Hindlimb muscle (tissue), 1 donor: ENCODE measurements around the gene SOX8. TPM values are rescaled to one million over a fixed set of nuclear protein-coding genes. Genes with fewer than 3 reads are reported as not detected.
"Not testable (repeated sequence)": the region's sequence is repeated elsewhere in the genome, so short reads cannot be mapped to it uniquely, and the experiment has no call there.

ENCODE experiments used
- DNase-seq: peaks from one replicate; pipeline ENCODE4 v3.0.0-alpha.2; 2013
- polyA plus RNA-seq: library from polyadenylated mRNA; unstranded; fragments of 120-200 nt; gene quantifications from one replicate; pipeline ENCODE4 v1.2.1, GENCODE V29; 2013; ENCODE audit not compliant: insufficient read length

The SOX8 gene
- polyA plus RNA-seq, 1 donor, result 43.7 TPM

DNA sequence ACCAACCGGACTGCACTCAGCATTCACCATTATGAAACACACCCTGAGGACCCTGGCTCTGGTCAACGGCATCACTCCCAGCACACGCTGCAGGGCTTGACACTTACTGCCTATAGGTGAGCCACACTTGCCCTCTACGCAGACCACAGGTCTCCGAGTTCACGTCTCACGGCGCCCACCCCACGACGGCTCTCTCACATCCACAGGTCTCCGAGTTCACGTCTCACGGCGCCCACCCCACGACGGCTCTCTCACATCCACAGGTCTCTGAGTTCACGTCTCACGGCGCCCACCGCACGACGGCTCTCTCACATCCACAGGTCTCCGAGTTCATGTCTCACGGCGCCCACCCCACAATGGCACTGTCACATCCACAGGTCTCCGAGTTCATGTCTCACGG is 25.8 kb upstream of the SOX8 start:
- DNase-seq, result not testable (repeated sequence)

DNA sequence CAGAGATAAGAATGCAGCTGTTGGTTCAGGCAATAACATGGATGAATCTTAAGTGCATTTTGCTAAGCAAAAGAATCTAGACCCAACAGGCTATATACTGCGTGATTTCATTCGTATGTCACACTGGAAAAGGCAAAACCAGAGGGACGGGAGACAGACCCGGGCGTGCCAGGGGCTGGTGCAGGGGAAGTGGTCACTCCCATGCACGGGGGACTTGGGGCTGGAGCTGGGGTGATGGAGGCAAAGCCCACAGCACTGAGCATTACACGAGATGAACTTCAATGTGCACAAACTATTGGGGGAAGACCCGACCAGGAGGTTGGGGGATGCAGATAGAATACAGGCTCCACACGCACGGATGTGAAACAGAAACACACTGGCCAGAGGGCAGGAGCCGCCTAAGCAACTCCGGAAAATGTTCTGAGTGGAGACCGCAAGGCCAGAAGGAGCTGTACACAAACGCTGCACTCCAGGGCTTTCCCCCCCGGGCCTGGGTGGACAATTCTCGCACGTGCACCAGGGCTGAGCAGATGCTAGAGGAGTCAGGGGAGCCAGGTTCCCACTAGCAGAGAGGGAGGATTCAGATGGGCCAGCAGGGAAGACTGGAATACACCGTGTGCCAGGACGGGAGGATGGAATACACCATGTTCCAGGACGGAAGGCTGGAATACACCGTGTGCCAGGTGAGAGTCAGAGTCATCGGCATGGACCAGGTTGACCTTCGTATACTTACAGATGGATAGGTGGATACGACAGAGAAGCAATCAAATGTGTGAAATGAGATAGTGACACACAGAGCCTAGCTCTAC is 22.1 kb upstream of the SOX8 start:
- no peak for DNase-seq

DNA sequence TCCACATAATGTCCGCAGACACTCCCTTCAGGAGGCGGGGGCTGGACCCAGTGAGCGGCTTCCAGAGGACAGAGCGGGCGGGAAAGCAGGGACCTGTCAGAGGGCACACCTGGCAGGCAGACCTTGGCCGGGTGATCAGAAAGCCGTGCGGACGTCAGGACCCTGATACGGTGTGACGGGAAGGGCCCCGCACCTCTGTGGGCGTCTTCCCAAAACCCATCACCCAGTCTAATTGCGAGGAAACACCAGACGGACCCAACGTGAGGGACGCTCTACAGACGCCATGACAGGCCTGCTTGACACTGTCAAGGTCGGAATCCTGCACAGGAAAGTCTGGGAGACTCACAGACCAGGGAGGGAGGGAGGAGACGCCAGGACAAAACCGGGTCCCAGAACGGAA is 19.2 kb upstream of the SOX8 start:
- no peak for DNase-seq

DNA sequence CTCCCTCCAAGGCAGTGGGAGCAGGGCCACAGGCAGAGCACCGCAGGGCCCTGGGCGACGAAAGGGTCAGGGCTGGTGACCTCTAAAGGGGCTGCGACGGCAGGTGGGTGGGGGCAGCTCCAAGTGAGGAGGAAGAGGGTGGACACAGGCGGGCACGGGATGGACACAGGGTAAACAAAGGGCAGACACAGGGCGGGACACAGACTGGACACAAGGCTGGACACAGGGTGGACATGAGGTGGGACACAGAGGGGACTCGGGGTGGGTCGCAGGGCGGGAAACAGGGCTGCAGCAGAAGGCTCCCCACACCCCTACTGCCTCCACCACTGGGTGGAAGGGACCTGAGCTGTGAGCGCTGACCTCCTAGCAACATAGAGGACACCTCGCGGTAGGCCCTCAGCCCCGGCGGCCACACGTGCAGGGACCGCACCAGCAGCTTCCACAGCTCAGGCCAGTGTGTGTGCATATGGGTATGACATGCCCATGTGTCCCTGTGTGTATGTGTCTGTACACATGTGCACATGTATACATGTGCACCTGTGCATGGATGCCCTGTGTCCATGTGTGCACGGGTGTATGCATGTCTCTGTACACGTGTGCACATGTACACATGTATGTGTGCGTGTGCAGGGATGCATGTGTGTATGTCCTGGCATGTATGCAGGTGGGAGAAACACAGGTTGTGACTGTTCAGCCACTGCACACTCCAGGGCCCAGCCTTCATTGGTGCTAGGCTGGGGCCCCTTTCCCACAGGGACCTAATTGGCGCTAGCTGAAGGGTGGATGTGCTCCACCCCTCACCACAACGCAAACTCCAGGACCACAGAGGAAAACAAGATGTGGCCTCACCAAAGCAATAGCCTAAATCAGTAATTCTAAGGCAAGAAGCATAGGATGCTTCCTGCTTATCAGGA is 18.4 kb upstream of the SOX8 start:
- DNase-seq, result no peak

DNA sequence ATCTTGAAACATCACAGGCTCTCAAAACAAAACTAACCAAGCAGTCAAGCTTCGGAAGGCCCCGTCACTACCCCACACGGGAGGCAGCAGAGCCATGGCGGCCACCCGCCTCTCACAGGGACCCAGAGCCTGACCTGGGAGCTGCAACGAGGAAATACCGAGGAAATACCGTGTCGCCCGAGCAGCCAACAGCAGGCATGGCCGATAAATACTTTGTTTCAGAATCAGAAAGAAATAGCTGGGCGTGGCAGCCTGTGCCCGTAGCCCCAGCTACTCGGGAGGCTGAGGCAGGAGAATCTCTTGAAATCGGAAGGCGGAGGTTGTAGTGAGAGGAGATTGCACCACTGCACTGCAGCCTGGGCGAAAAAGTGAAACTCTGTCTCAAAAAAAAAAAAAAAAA is 17.7 kb upstream of the SOX8 start:
- no peak for DNase-seq

DNA sequence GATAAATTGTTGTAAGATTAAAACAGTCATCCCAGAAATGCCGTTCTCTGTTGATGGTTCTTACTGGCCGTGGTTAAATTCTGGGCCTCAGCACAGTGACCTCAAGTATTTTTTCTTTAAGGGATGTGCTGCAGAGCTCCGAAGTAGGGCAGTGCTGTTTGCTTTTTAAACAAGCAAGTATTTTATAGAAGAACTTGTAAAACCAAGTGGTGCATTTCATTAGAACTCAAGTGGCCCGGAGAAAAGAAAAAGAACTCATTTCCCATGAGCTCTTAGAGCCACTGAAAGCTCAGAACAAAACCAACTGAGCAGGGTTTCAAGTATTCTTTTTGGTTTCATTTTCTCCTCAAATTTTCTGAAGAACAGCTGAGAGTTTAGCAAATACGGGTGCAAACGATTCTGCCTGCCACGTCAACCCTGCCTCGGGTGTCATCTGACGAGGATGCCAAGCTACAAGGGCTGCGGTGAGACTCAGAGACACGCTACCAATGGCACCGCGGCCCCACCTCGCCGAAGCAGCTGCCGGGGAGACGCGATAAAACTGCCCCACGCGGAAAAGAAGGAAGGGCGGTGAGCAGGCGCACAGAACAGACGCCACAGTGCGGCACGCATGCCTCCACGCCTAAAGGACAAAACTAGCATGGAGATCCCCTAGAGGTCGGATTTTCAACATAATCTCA is 17.1 kb upstream of the SOX8 start:
- no peak for DNase-seq

DNA sequence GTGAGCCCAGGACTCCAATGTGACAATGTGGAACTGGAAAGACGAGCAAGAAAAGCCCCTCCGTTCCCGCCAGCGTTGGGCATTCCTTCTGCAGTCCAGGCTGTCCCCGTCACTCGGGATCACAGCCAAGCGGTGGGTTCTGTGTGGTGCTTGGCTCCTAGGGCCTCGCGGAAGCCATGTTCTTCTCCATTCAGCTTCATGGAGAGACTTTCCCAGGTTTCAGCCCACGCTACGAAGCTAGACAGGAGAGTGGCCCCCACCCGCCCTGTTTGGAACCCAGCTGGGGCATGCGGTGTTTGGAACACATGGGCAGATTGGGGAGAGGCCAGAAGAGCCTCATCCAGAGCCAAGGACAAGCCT is 16.6 kb upstream of the SOX8 start:
- DNase-seq, result no peak

DNA sequence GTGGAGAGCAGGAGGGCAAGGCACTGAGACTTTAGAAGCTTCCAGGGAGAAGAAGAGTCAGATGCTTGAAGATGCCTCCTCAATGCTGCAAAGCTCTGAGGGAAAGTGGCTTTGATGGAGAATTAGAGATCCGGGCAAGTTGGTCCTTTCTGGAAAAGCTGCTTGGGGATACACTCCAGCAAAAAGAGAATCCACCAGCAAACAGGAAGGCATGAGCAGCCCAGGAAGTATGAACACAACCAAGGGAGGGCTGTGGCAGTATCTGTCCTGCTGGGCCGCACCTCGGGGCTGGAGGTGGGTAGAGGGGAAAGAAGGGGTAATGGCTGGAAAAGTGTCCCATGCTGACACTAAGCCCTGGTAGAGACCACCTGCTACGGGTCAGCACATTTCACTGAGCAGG is 16.1 kb upstream of the SOX8 start:
- no peak for DNase-seq

DNA sequence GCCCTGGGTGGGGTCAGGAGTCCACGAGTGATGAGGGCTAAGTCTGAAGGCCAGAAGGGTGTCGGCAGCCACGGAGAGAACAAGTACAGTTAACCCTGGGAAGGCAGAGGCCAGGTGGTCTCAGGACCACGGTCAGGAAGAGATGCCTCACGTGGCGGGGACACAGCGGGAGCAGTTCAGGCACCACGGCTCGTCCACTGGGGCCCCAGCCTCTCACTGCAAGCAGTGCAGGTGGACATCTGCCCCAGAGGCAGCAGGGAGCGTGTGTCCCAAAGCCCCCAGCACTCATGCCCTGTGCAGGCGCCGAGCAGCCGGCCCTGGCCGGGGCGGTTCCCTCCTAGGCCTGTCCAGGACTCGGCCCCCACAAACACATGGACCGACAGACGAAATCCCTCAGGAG is 15.5 kb upstream of the SOX8 start:
- no peak for DNase-seq

DNA sequence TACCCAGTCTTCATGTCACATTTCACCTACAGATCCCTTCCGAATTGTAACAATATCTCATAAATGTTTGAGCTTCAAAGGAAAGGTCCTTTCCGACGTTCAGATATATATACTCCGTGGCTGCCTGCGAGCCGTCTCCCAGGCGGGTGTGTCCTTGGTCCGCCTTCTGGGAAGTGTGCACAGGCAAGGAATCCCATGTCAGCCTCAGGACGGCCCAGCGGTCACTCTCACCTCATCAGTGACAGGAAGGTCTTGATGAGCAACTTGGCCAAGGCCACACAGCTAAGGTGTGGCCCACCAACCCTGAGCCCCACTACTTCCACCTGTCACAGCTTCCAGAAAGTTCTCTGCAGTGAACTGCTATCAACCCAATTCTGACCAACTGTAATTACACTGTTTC is 15.1 kb upstream of the SOX8 start:
- no peak for DNase-seq

DNA sequence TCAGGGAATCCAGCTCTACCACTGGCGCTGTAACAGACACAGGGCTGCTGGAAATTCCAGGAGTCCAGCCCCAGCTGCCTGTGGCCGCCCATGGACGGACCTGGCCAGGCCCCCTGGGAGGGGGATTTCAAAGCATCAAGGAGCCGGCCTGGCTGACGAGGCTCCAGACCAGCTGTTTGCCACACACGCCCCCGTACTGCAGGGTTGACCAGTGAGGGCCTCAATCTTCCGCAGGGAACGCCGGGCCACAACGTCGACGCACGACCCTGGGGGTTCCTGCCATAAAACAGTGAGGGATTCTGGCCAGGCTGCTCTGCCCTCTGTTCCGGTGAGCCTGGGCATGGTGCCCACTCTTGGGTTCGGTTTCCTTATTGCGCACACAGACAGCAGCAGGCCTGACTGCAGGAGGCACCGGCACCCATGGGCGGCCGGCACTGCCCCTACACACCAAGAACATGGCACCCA is 14.5 kb upstream of the SOX8 start:
- no peak for DNase-seq

DNA sequence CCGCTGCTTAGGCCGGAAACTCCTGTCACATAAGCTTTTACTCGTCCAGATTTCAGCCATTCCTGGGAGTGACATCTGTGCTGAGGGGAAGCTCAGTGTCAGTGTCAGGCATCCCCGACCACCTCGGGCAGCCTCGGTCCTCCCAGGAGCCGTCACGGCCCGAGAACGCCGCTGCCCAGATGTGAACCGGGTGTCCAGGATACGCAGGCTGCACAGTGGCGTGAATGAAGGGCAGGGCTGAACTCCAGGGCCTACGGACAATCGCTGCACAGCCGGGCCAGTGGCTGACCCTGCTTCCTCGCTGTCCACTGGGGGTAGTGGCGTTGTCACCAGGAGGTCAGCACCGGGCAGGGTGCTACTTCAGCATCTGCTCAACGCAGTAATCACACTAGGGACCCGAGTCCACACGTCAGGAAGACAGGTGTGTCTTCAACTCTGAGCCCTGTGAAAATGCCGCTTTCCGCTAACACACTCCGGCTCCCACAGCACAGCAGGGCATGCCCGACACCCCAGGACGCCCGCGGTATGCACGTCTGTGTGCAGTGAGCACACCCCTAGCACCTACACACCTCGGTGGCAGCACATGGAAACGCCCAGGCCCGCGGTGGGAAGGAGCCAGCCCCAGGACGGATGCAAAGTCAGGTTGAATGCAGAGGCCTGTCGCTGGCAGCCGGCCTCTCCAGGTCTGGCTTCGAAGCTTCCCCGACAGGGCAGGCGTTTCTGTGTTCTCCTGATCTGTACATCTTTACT is 13.8 kb upstream of the SOX8 start:
- no peak for DNase-seq

DNA sequence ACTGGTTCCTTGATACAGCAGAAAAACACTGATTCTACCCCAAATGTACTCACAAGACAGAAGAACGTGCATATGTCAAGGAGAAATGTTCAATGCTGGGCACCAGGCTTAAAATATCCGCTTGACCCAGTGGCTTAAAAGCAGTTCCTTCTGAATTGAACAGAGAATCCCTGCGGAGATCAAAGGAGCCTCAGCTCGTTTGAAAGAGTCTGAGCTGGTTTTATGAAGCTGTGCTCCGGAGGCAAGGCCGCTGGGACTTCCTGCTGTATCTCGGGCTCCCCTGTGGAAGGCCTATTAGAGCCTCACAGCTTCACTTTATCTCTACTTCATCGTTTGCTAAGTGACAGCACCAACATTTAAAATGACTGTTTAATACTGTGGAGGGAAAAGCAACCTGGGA is 12.9 kb upstream of the SOX8 start:
- no peak for DNase-seq

DNA sequence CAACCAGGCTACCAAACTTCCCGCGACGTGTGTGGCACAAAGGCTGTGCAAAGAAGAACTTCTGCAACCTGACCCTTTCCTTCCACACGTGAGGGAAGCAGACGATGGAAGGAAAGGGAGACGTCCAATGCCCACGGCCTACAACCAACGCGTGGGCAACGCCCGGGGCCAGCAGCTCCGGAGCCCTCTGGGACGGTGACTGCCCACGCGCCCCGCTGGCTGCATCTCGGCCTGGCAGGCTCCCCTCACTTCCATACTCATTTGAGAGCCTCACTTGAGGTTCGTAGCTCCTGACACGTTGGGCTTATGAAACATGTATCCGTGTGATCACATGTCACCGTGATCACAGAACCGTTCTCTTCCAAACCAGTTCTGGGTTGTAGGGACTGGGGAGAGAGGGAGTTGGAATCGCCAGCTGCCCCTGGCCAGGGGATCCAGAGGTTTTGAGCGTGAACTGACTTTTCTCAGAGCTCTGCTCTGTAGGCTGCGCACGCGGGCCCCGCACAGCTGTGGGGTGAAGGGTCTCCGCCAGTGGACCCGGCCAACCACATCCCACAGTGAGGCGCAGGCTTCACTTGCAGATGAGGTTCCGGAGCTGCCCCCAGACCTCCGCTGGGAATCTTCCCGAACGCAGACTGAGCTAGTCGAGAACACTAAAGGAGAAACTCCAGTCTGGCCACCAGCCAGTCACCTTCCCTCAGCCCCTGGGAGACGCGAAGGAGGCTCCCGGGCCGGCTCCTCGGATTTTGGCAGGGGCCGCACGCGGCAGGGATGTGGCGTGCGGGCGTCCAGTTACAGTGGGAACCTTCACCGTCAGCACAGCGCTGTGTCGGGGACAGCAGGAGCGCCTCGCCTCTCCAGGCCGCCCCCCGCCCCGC is 11.8 kb upstream of the SOX8 start:
- peak; percentile 49 for DNase-seq

DNA sequence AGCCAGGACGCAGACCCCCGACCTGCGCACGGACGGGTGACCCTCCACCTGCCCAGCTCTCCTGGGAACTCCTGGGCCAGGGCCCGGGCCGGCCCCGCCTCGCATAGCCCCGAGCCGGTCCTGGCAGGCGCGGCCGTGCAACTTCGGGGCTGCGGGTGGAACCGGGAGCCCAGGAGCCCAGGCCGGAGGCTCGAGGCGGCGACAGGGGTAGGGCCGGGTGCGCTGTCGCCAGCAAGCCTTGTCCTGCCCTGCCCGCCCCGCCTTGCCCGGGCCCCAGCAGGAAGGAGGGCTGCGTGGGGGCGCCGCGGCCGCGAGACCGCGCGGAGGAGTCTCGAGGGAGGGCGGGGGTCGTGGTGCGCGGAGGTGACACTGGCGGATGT is 11.2 kb upstream of the SOX8 start:
- no peak for DNase-seq

DNA sequence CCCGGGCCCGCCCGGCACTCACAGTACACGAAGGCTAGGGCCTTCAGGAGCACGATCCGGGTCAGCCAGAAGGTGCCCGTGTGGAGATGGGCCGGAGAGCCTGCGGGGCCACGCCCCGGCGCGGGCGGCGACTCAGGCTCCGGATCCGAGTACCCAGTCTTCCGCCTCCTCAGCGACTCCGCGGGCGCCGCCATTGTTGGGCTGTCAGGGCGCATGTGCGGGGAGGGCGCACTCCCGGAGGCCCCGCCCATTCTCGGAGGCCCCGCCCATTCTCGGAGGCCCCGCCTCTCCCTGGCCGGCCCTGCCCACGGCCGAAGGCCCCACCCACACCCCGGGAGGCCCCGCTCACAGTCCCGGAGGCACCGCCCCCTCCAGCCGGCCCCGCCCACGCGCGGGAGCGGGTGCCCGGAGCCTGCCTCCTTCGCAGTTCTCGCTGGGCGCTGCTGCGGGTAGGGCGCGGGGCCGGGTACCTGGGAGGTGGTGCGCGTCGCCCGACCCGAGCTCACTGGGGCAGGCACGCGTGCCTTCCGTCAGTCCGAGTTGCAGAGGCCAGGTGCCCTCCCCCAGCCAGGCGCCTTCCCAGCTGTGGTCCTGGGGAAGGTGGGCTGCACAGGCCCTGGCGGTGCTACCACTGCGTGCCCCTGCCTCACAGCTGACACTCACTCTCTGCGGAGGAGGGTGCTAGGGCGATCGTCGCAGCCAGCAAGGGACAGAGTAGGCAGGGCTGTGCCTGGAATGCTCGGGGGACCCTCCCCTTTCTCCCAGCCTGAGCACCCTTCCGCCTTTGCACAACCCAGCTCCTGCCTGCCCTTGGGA is 10.6 kb upstream of the SOX8 start, which contains the start of gene LMF1:
TSS of gene LMF1 (minus strand) at position 219 of the 816 bp plus-strand sequence. CDS start at position 215, 4 bp downstream.
- DNase-seq, result peak; percentile 90

DNA sequence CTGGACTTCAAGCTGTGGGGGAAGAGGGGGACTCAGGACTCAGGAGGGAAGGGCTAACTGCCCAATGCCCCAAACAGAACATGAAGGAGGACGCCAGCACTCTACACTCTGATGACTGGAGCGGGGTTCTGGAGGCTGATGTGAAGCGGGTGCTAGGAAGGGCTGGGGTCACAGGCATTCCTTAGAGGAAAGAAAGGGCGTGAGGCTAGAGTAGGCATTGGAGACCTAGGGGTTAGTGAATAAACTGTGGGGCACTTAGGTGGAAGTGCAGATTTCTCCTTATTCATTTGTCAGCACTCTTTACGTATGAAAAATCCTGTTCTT is 10.0 kb upstream of the SOX8 start:
- DNase-seq, result no peak

DNA sequence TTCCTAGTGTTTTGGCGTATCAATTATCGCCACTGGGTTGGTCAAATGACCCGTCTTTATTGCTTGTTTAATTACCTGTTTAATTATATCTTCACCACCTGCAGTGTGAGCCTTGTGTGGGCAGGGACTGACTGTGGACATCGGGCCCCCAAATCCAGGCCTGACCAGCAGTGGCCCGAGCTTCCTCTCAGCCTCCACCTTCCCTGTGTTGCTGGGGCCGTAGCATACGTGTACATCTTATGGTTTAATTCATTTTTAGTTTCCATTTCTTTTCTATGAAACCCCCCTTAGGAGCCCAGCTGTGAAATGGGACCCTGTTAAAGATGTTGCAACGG is 9.6 kb upstream of the SOX8 start:
- DNase-seq, result no peak

DNA sequence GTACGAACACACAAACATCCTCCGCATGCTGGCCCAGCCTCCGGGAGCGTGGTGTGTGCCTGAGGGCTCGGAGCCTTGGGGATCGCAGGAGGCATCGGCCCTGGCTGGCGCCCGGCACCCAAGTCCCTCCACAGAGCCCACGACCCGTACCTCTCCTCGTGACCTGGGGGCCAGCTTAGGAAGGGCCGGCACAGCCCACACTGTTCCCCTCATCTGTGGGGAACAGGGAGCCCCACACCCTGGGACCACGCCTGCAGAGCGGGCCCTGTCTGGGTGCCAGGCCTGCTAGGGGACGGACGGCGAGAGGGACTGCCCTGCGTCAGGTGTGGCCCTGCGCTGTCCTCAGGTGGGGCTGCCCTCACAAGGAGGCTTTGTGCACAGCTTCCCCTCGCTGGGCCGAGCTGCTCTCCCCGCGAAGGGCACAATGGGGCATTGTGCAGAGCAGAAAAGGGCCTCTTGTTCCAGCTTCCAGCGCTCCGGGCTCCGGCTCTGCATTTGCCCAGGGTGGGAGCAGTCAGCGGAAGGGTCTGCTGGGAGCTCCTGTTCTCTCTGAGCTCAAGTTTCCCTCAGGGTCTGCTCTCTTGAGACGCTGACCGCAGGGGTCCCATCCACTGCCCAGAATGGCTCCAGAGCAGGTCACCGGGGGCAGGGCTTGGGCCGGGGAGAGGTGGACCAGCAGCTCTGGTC is 9.1 kb upstream of the SOX8 start:
- no peak for DNase-seq

DNA sequence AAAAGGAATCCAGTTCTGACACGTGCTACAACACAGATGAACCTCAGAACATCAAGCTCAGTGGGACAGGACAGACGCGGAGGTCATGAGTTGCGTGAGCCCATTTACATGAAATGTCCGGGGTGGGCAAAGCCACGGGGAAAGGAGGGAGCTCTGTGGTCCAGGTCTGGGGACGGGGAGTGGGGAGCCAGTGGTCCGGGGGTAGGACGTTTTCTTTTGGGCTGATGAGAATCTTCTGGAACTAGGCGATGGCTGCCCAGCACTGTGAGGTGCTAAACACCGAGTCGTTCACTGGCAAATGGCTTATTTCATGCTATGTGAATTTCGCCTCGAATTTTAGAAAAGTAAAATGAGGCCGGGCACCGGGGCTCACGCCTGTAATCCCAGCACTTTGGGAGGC is 8.2 kb upstream of the SOX8 start:
- DNase-seq, result no peak
